Stimulated activated effector memory CD8-positive, alpha-beta T cell treated with anti-CD3 and anti-CD28 coated beads, Interleukin-12 subunit alpha, Interleukin-12 subunit beta, amount 100 ng/mL, for 72 hours (primary cell): ENCODE results near the gene MAN1A1.
A peak's percentile ranks its signal among the peaks of the same experiment; 100 is the strongest.

ENCODE experiments used
- ATAC-seq: fragments of 150-1000 bp; cut with Tn5 transposase; 2 replicates; pipeline ENCODE4 v1.10.0; 2021
- DNase-seq, 2 donors: peaks; one replicate each; pipeline ENCODE4 v3.0.0; 2021 to 2022; ENCODE audit warnings: low spot score in 2 of 2
- H3K27ac Mint-ChIP-seq: one replicate; pipeline ENCODE4 v1.8.0; 2022; ENCODE audit warnings: mild to moderate bottlenecking, mixed read lengths
- H3K36me3 Mint-ChIP-seq: one replicate; pipeline ENCODE4 v1.8.0; 2022; ENCODE audit warnings: mild to moderate bottlenecking, mixed read lengths
- H3K4me1 Mint-ChIP-seq: one replicate; pipeline ENCODE4 v1.8.0; 2022; ENCODE audit warnings: mixed read lengths
- H3K4me3 Mint-ChIP-seq: one replicate; pipeline ENCODE4 v1.8.0; 2022; ENCODE audit warnings: mild to moderate bottlenecking, mixed read lengths
- H3K9me3 Mint-ChIP-seq: one replicate; pipeline ENCODE4 v1.8.0; 2022; ENCODE audit warnings: mixed read lengths

MAN1A1 gene

GRCh38 chr6:119350952-119351372, 1.4 kb upstream of the MAN1A1 start:
- H3K4me1 Mint-ChIP-seq, result peaks cover 33% of the 10 kb centered on the region
- H3K27ac Mint-ChIP-seq, result peak overlapping the region; percentile 90
- H3K9me3 Mint-ChIP-seq, result no peaks in the 10 kb centered on the region
- ATAC-seq (no peak), DNase-seq (no peak)
- H3K36me3 Mint-ChIP-seq, result peaks cover 26% of the 10 kb centered on the region
- peak overlapping the region; percentile 93 for H3K4me3 Mint-ChIP-seq

GRCh38 chr6:119350202-119350951, 816 bp upstream of the MAN1A1 start:
- H3K27ac Mint-ChIP-seq, result peak overlapping the region; percentile 90
- DNase-seq (no peak), ATAC-seq (peak; percentile 49)
- peak overlapping the region; percentile 93 for H3K4me3 Mint-ChIP-seq
- no peaks in the 10 kb centered on the region for H3K9me3 Mint-ChIP-seq
- peaks cover 32% of the 10 kb centered on the region for H3K36me3 Mint-ChIP-seq
- H3K4me1 Mint-ChIP-seq, result peaks cover 35% of the 10 kb centered on the region

GRCh38 chr6:119348748-119349360, 707 bp downstream of the MAN1A1 start:
- no peaks in the 10 kb centered on the region for H3K9me3 Mint-ChIP-seq
- DNase-seq, result peak in 1 of 2 donors; percentile 17
- H3K27ac Mint-ChIP-seq, result peak overlapping the region; percentile 90
- H3K36me3 Mint-ChIP-seq, result peaks cover 36% of the 10 kb centered on the region
- H3K4me3 Mint-ChIP-seq, result peak overlapping the region; percentile 93
- peaks cover 40% of the 10 kb centered on the region for H3K4me1 Mint-ChIP-seq
- peak; percentile 6 for ATAC-seq

- Mint-ChIP-seq H3K27ac (peak overlapping the region; percentile 90), H3K4me1 (peaks cover 40% of the 10 kb centered on the region), H3K9me3 (no peaks in the 10 kb centered on the region), H3K4me3 (peak overlapping the region; percentile 93), H3K36me3 (peaks cover 36% of the 10 kb centered on the region)
- ATAC-seq, result no peak
- DNase-seq, result peak; percentile 20 to 68
Measured at GRCh38 chr6:119348096-119348747, 1.3 kb downstream of the MAN1A1 start.

DNA sequence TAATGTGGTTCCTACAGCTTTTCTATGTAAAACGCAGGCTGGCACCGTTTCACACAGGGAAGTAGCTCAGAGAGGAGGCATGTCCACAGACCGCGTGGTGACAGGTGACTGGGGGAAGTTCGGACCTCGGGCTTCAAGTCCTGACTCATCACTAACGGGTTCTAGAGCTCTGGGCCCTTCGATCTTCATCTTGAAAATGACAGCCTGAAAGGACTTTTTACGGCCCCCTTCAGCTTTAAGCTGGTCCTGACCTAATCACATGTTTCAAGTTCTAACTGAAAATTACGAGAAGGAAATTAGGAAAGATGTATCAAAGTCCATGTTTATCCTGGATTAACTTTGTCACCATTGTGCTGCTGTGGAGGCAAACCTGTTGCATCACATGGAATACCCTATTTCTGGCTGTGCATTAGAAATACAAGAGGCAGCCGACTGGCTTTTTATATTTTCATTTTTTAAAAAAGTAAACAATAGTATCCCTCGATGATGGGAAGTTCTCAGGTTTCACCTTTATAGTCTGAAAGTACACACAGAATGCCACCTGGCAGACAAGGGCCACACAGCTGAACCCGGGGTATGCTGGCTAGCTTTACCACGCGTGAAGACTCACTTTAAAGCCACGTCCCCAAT, 2.0 kb downstream of the MAN1A1 start:
- peak overlapping the region; percentile 90 for H3K27ac Mint-ChIP-seq
- H3K4me3 Mint-ChIP-seq, result peak overlapping the region; percentile 93
- no peaks in the 10 kb centered on the region for H3K9me3 Mint-ChIP-seq
- DNase-seq (peak in 1 of 2 donors; percentile 64), ATAC-seq (peak; percentile 33)
- peaks cover 41% of the 10 kb centered on the region for H3K36me3 Mint-ChIP-seq
- peaks cover 44% of the 10 kb centered on the region for H3K4me1 Mint-ChIP-seq

- Mint-ChIP-seq H3K36me3 (peaks cover 47% of the 10 kb centered on the region), H3K27ac (peak overlapping the region; percentile 90), H3K4me1 (peaks cover 46% of the 10 kb centered on the region), H3K9me3 (no peaks in the 10 kb centered on the region), H3K4me3 (peak overlapping the region; percentile 93)
- ATAC-seq, result no peak
- DNase-seq, result no peak
Measured at GRCh38 chr6:119346936-119347335, 2.6 kb downstream of the MAN1A1 start.

- peaks cover 46% of the 10 kb centered on the region for H3K4me1 Mint-ChIP-seq
- peak overlapping the region; percentile 93 for H3K4me3 Mint-ChIP-seq
- ATAC-seq, result no peak
- peak overlapping the region; percentile 90 for H3K27ac Mint-ChIP-seq
- no peak for DNase-seq
- H3K9me3 Mint-ChIP-seq, result no peaks in the 10 kb centered on the region
- peaks cover 52% of the 10 kb centered on the region for H3K36me3 Mint-ChIP-seq
Measured at GRCh38 chr6:119346450-119346849, 3.1 kb downstream of the MAN1A1 start.

DNA sequence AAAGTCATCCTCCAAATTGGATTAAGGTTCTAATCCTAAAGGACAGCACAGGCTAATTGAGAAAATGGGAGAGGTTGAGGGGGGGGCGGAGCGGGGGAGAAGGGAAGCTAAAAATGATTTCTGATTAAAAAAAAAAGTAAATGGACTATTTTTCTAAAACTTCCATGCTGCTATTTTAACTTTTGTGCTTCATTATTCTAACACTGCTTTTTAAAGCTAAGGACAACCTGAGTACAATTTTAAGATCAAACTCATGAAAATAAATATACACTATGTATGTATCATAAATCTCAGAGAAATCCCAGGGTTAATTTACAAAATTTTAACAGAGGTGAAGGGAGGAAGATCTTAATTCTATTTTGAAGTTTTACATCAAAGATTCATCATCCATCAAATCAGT, 4.4 kb downstream of the MAN1A1 start:
- Mint-ChIP-seq H3K9me3 (no peaks in the 10 kb centered on the region), H3K27ac (peak overlapping the region; percentile 90), H3K4me3 (peak overlapping the region; percentile 93)

GRCh38 chr6:119344306-119344705, 5.3 kb downstream of the MAN1A1 start:
- H3K4me3 Mint-ChIP-seq, result peak overlapping the region; percentile 44
- H3K36me3 Mint-ChIP-seq, result peaks cover 59% of the 10 kb centered on the region
- no peaks in the 10 kb centered on the region for H3K9me3 Mint-ChIP-seq

More for the DNA sequence above, 4.4 kb downstream of the MAN1A1 start:
- ATAC-seq, result no peak
- Mint-ChIP-seq H3K36me3 (peaks cover 58% of the 10 kb centered on the region), H3K4me1 (peaks cover 58% of the 10 kb centered on the region)
- DNase-seq, result no peak

DNA sequence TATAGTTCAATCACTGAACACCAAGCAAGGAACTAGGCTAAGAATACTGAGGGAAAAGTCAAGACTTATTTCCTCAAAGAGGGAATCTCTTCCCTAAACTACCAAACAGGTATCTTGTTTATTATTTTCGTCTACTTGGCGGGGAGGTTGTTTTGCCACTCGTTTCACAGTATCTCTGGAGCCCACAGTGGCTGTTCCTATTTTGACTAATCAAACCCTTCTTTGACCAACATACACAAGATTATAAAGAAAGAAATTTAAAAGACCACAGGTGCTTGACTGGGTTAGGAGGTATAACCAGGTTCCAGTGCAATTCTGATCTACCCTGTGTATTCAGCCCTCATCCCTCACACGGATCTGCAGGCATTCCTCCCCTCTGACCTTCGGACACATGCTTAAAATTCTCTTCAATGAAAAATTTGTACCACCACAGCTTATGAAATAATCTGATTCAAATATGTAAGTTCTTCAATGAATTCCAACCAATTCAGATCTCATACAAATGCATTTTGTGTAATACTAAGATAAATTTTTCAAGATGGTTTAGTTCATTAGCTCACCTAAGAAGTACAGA, 5.9 kb downstream of the MAN1A1 start:
- H3K4me3 Mint-ChIP-seq, result peak overlapping the region; percentile 44
- ATAC-seq, result peak; percentile 57
- peaks cover 71% of the 10 kb centered on the region for H3K4me1 Mint-ChIP-seq
- H3K36me3 Mint-ChIP-seq, result peaks cover 65% of the 10 kb centered on the region
- DNase-seq, result no peak
- no peaks in the 10 kb centered on the region for H3K9me3 Mint-ChIP-seq
- peak overlapping the region; percentile 13 for H3K27ac Mint-ChIP-seq

More at GRCh38 chr6:119344306-119344705, 5.3 kb downstream of the MAN1A1 start:
- Mint-ChIP-seq H3K4me1 (peaks cover 64% of the 10 kb centered on the region), H3K27ac (peak overlapping the region; percentile 13)
- DNase-seq (no peak), ATAC-seq (no peak)

DNA sequence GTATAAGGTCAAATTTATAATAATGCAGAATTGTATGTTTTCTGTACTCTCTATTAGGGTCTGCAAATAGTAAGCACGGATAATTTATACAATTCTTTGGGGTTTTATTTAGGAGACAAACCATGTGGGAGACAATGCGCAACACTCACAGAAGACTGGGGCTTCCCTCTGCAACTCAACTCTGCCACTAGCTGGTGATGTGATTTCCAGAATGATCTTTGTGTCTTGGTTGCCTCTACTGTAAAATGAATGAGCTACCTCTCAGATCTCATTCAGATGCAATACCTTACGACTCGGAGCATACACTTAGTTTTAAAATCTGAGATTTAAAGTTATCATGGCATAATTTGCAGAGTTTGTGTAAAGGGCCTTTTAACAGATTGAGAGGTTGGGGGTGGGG, 6.4 kb downstream of the MAN1A1 start:
- DNase-seq, result no peak
- H3K27ac Mint-ChIP-seq, result peak overlapping the region; percentile 13
- peaks cover 66% of the 10 kb centered on the region for H3K36me3 Mint-ChIP-seq
- peak; percentile 68 for ATAC-seq
- peak overlapping the region; percentile 44 for H3K4me3 Mint-ChIP-seq
- peaks cover 72% of the 10 kb centered on the region for H3K4me1 Mint-ChIP-seq
- H3K9me3 Mint-ChIP-seq, result no peaks in the 10 kb centered on the region

DNA sequence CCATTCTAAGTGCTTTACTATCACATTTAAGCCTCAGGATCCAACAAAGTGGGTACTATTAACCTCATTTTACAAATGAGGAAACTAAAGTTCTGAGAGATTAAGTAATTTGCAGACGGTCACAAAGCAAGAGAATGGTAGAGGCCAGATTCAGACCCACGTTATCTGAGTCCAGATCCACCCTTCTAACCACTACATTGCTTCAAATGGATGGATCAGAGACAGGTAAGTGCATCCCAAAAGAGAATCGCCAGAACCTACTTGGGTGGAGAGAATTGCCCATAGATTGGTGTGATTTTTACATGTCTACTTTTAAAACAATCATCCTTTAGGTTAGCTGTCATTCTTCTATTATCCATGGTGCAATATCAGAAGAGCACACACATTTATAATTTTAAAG, 7.1 kb downstream of the MAN1A1 start:
- peaks cover 72% of the 10 kb centered on the region for H3K4me1 Mint-ChIP-seq
- H3K36me3 Mint-ChIP-seq, result peaks cover 62% of the 10 kb centered on the region
- DNase-seq (no peak), ATAC-seq (no peak)
- H3K4me3 Mint-ChIP-seq, result no peak overlapping the region
- peak overlapping the region; percentile 13 for H3K27ac Mint-ChIP-seq
- no peaks in the 10 kb centered on the region for H3K9me3 Mint-ChIP-seq

GRCh38 chr6:119340796-119341487, 8.6 kb downstream of the MAN1A1 start:
- Mint-ChIP-seq H3K27ac (peak overlapping the region; percentile 66), H3K36me3 (peaks cover 69% of the 10 kb centered on the region), H3K4me1 (peaks cover 74% of the 10 kb centered on the region), H3K4me3 (peak overlapping the region; percentile 19), H3K9me3 (no peaks in the 10 kb centered on the region)
- peak; percentile 63 for ATAC-seq
- no peak for DNase-seq

DNA sequence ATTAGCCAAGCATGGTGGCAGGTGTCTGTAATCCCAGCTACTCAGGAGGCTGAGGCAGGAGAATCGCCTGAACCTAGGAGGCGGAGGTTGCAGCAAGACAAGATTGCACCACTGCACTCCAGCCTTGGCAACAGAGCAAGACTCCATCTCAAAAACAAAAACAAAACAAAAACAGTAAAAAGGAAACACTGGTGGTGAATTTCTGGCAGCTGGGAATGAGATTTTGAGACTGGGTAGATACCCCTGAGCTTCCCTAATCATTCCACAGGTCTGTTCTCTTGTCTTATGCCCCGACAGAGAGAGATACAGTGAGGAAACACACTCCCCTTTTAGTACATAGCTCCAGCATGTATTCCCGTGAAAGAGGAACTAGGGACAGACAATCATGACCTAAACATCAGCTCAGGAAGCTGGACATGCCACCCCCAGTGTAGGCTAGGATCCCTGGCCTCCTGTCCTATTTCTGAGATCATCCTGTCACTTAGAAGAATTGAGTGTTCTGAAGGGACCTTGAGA, 9.6 kb downstream of the MAN1A1 start:
- ATAC-seq, result no peak

More for the DNA sequence above, 9.6 kb downstream of the MAN1A1 start:
- H3K36me3 Mint-ChIP-seq, result peaks cover 61% of the 10 kb centered on the region
- H3K4me3 Mint-ChIP-seq, result no peak overlapping the region
- no peak for DNase-seq
- peaks cover 72% of the 10 kb centered on the region for H3K4me1 Mint-ChIP-seq
- H3K9me3 Mint-ChIP-seq, result no peaks in the 10 kb centered on the region
- peak overlapping the region; percentile 66 for H3K27ac Mint-ChIP-seq
